HG03039 (cell line): Measurements from ENCODE around the gene RRP1.

ENCODE experiments used
- ATAC-seq: cut with Tn5 transposase; IDR thresholded peaks from one replicate; pipeline ENCODE4 v1.9.1; 2021; ENCODE audit warnings: mild to moderate bottlenecking, moderate library complexity; ENCODE audit not compliant: unreplicated experiment

The RRP1 gene

GRCh38 chr21:43800124-43800523 is 10.7 kb downstream of the RRP1 start:
- ATAC-seq: no peak

- no peak for ATAC-seq
Observed at GRCh38 chr21:43800566-43800965, 11.2 kb downstream of the RRP1 start.

GRCh38 chr21:43801006-43801783 is 11.8 kb downstream of the RRP1 start:
- ATAC-seq: no peak

GRCh38 chr21:43802713-43803313 is 13.4 kb downstream of the RRP1 start:
- no peak for ATAC-seq

GRCh38 chr21:43803558-43804300 is 14.4 kb downstream of the RRP1 start:
- ATAC-seq: no peak

- peak; percentile 64 for ATAC-seq
Observed at GRCh38 chr21:43805275-43805800, 16.0 kb downstream of the RRP1 start.

GRCh38 chr21:43806017-43806710 is 16.8 kb downstream of the RRP1 start:
- no peak for ATAC-seq

GRCh38 chr21:43808367-43808766 is 19.0 kb downstream of the RRP1 start:
- no peak for ATAC-seq

- ATAC-seq: no peak
Observed at GRCh38 chr21:43808832-43809251, 19.5 kb downstream of the RRP1 start.

- ATAC-seq: no peak
Observed at GRCh38 chr21:43809346-43809799, 20.0 kb downstream of the RRP1 start.

GRCh38 chr21:43809853-43810504 is 20.6 kb downstream of the RRP1 start:
- no peak for ATAC-seq

GRCh38 chr21:43810505-43811261 is 21.3 kb downstream of the RRP1 start:
- peak; percentile 54 for ATAC-seq

GRCh38 chr21:43811262-43812105 is 22.1 kb downstream of the RRP1 start:
- ATAC-seq: no peak

GRCh38 chr21:43812139-43812821 is 22.9 kb downstream of the RRP1 start:
- no peak for ATAC-seq

GRCh38 chr21:43812957-43813655 is 23.7 kb downstream of the RRP1 start:
- ATAC-seq: no peak

- ATAC-seq: no peak
Observed at GRCh38 chr21:43813656-43813980, 24.2 kb downstream of the RRP1 start.

GRCh38 chr21:43814215-43815106 is 25.1 kb downstream of the RRP1 start:
- ATAC-seq: no peak
